HCT116 (cell line): Measurements from ENCODE around the gene EHMT1. TPM values are rescaled to one million over a fixed set of nuclear protein-coding genes. Genes with fewer than 3 reads are reported as not detected.
A peak's percentile ranks its signal among the peaks of the same experiment; 100 is the strongest.

Experiments
- ATAC-seq: fragments of 200-7000 bp; cut with Tn5 transposase; 2 replicates; pipeline ENCODE4 v1.9.1; 2020; ENCODE audit warnings: mild to moderate bottlenecking, moderate library complexity
- BruUV-seq: library from RNA; stranded (reverse); fragments of 400-500 nt; replicated peaks from 2 replicates; lab custom pipeline; 2021; lab: Mats Ljungman, UMichigan
- CTCF ChIA-PET: fragments of 300-600 bp; sonication (Branson Sonifier 250); formaldehyde crosslinking; loops from one replicate; lab custom pipeline; 2021; ENCODE audit warnings: antibody characterized with exemption; lab: Charles Lee
- POLR2A ChIA-PET: fragments of 300-600, 350-600 bp; sonication (Branson Sonifier 250); formaldehyde crosslinking; loops from one replicate; lab custom pipeline; 2021; ENCODE audit warnings: antibody characterized with exemption; lab: Charles Lee
- RAD21 ChIA-PET, 2 experiments: fragments of 300-600 bp; sonication (Branson Sonifier 250); formaldehyde crosslinking; loops; one replicate each; lab custom pipeline; 2023; ENCODE audit warnings: low total read pairs in 2 of 2; ENCODE audit not compliant: uncharacterized antibody in 2 of 2, unreplicated experiment in 2 of 2, low non-redundant PET in 1 of 2; lab: Charles Lee
- DNase-seq: peaks from one replicate; pipeline ENCODE4 v3.0.0-alpha.2; 2010; ENCODE audit warnings: low read depth, low spot score
- H2AFZ ChIP-seq: fragments of 200-600 bp; shearing (Covaris generic), sonication (generic); 2 replicates; pipeline ENCODE4 v1.6.1; 2017; ENCODE audit warnings: low read depth, mixed run types, mixed read lengths, antibody characterized with exemption, low read length; ENCODE audit not compliant: poor library complexity, severe bottlenecking
- H3K27ac ChIP-seq: 2 replicates; pipeline ENCODE4 v1.5.1; 2012; ENCODE audit warnings: low read depth, low read length
- H3K27me3 ChIP-seq: fragments of 200-600 bp; sonication (generic); 2 replicates; pipeline ENCODE4 v1.6.1; 2016; ENCODE audit warnings: mixed run types, low read length, mixed read lengths; ENCODE audit not compliant: insufficient read depth
- H3K36me3 ChIP-seq, 2 experiments: fragments of 200-500 bp in 1 of 2; fragments of 200-600 bp in 1 of 2; sonication (Bioruptor generic) in 1 of 2; sonication (generic) in 1 of 2; 2 replicates each; pipeline versions ENCODE4 v1.5.1 to v1.6.1; 2014 to 2016; ENCODE audit warnings: low read length in 2 of 2, inconsistent platforms in 1 of 2, mixed read lengths in 1 of 2, mixed run types in 1 of 2; ENCODE audit not compliant: insufficient read depth in 2 of 2, control insufficient read depth in 1 of 2
- H3K4me1 ChIP-seq, 2 experiments: fragments of 200-600 bp in 1 of 2; sonication (generic) in 1 of 2; 2 replicates each; pipeline versions ENCODE4 v1.5.1 to v1.6.1; 2012 to 2017; ENCODE audit warnings: low read length in 2 of 2, inconsistent platforms in 1 of 2, mild to moderate bottlenecking in 1 of 2, mixed read lengths in 1 of 2, mixed run types in 1 of 2, moderate library complexity in 1 of 2; ENCODE audit not compliant: insufficient read depth in 2 of 2, control insufficient read depth in 1 of 2
- H3K4me2 ChIP-seq: fragments of 200-600 bp; sonication (generic); 2 replicates; pipeline ENCODE4 v1.6.1; 2017; ENCODE audit warnings: mixed run types, low read length, mixed read lengths
- H3K4me3 ChIP-seq, 2 experiments: fragments of 200-600 bp in 1 of 2; sonication (generic) in 1 of 2; replicated peaks in 1 of 2; 2 replicates each; pipeline ENCODE4 v1.5.1; 2011 to 2016; ENCODE audit warnings: low read length in 2 of 2, control low read depth in 1 of 2, low read depth in 1 of 2, mild to moderate bottlenecking in 1 of 2, mixed read lengths in 1 of 2, mixed run types in 1 of 2
- H3K79me2 ChIP-seq: fragments of 200-600 bp; sonication (generic); 2 replicates; pipeline ENCODE4 v1.6.1; 2017; ENCODE audit warnings: mild to moderate bottlenecking, mixed run types, low read length, moderate library complexity, mixed read lengths; ENCODE audit not compliant: insufficient read depth
- H3K9ac ChIP-seq: fragments of 200-600 bp; sonication (generic); 2 replicates; pipeline ENCODE4 v1.6.1; 2016; ENCODE audit warnings: low read length, mixed read lengths
- H3K9me2 ChIP-seq: fragments of 200-600 bp; sonication (generic), shearing (Covaris generic); 2 replicates; pipeline ENCODE4 v1.6.1; 2017; ENCODE audit warnings: mixed run types, mild to moderate bottlenecking, moderate library complexity; ENCODE audit not compliant: insufficient read depth
- H3K9me3 ChIP-seq, 2 experiments: fragments of 200-500 bp in 1 of 2; fragments of 200-600 bp in 1 of 2; sonication (Bioruptor generic) in 1 of 2; sonication (generic) in 1 of 2; 2 replicates each; pipeline ENCODE4 v1.6.1; 2014 to 2017; ENCODE audit warnings: low read length in 2 of 2, mixed read lengths in 2 of 2, inconsistent platforms in 1 of 2, low read depth in 1 of 2, mild to moderate bottlenecking in 1 of 2, mixed run types in 1 of 2, moderate library complexity in 1 of 2; ENCODE audit not compliant: control insufficient read depth in 1 of 2, insufficient read depth in 1 of 2
- H4K20me1 ChIP-seq: fragments of 200-600 bp; sonication (generic), shearing (Covaris generic); 2 replicates; pipeline ENCODE4 v1.6.1; 2017; ENCODE audit warnings: mixed run types, mild to moderate bottlenecking, moderate library complexity; ENCODE audit not compliant: insufficient read depth
- ATF3 ChIP-seq: IDR thresholded peaks from 2 replicates; pipeline ENCODE4 v1.6.1; 2012
- CTCF ChIP-seq, 3 experiments: fragments of 200-600 bp in 1 of 3; sonication (generic) in 1 of 3; IDR thresholded peaks in 2 of 3; conservative IDR thresholded peaks in 1 of 3; 2 replicates each; pipeline ENCODE4 v1.5.1; 2012 to 2017; ENCODE audit warnings: low read depth in 2 of 3, low read length in 2 of 3, antibody characterized with exemption in 1 of 3, borderline replicate concordance in 1 of 3, control low read depth in 1 of 3, mild to moderate bottlenecking in 1 of 3, mixed read lengths in 1 of 3, mixed run types in 1 of 3, moderate library complexity in 1 of 3; ENCODE audit not compliant: insufficient read depth in 1 of 3
- FOSL1 ChIP-seq: IDR thresholded peaks from 2 replicates; pipeline ENCODE4 v1.6.1; 2012; ENCODE audit warnings: low read depth
- POLR2A ChIP-seq: IDR thresholded peaks from 2 replicates; pipeline ENCODE4 v1.7.0; 2011; ENCODE audit warnings: borderline replicate concordance; ENCODE audit not compliant: insufficient read depth, insufficient read length; ENCODE audit errors: extremely low read depth
- REST ChIP-seq: IDR thresholded peaks from 2 replicates; pipeline ENCODE4 v1.6.1; 2012; ENCODE audit warnings: low read depth
- SIN3A ChIP-seq: IDR thresholded peaks from 2 replicates; pipeline ENCODE4 v1.6.1; 2012; ENCODE audit warnings: low read depth
- SP1 ChIP-seq: IDR thresholded peaks from 2 replicates; pipeline ENCODE4 v1.6.1; 2012; ENCODE audit warnings: low read depth
- SRF ChIP-seq: IDR thresholded peaks from 2 replicates; pipeline ENCODE4 v1.6.1; 2012; ENCODE audit warnings: low read depth
- TCF7L2 ChIP-seq: IDR thresholded peaks from 2 replicates; pipeline ENCODE4 v1.7.0; 2011; ENCODE audit warnings: borderline replicate concordance, inconsistent platforms; ENCODE audit not compliant: insufficient read depth, insufficient read length; ENCODE audit errors: extremely low read depth
- YY1 ChIP-seq: IDR thresholded peaks from 2 replicates; pipeline ENCODE4 v1.6.1; 2011; ENCODE audit warnings: low read length, low read depth, moderate library complexity, mild to moderate bottlenecking; ENCODE audit not compliant: insufficient replicate concordance; ENCODE audit errors: extremely low read depth
- ZBTB33 ChIP-seq: IDR thresholded peaks from 2 replicates; pipeline ENCODE4 v1.6.1; 2011; ENCODE audit warnings: mild to moderate bottlenecking, low read length, moderate library complexity; ENCODE audit not compliant: insufficient replicate concordance; ENCODE audit errors: extremely low read depth
- ZFX ChIP-seq: fragments of 450-650 bp; IDR thresholded peaks from 2 replicates; pipeline ENCODE4 v1.6.1; 2017
- ZNF274 ChIP-seq: fragments of 200-500 bp; sonication (Bioruptor generic); IDR thresholded peaks from 2 replicates; pipeline ENCODE4 v1.6.1; 2014; ENCODE audit warnings: mild to moderate bottlenecking, low read depth, low read length, inconsistent platforms
- intact Hi-C: fragments of 100-400 bp; cut with micrococcal nuclease; formaldehyde crosslinking; loops from 2 replicates; pipeline ENCODE4 v1.10.0; 2022
- total RNA-seq: library from RNA; stranded (reverse); gene quantifications from one replicate; pipeline ENCODE4 v1.2.1, GENCODE V29; 2021; ENCODE audit not compliant: unreplicated experiment

Gene EHMT1
- total RNA-seq, 1 experiment from 2014 or later, result 86.1 TPM

- Histone ChIP-seq H3K4me2 (peak overlapping the region; percentile 98), H3K27ac (peak overlapping the region; percentile 94), H3K4me3 (peak overlapping the region; percentile 65 to 85), H3K27me3 (no peaks in the 10 kb centered on the region), H3K4me1 (peaks cover 30 to 64% of the 10 kb centered on the region in 2 experiments), H3K9me2 (no peaks in the 10 kb centered on the region), H3K9ac (peak overlapping the region; percentile 86), H2AFZ (no peak overlapping the region), H3K36me3 (no peaks in the 10 kb centered on the region), H4K20me1 (no peaks in the 10 kb centered on the region), H3K79me2 (peaks cover 42% of the 10 kb centered on the region; the same call in 1 of the 2 replicates), H3K9me3 (no peaks in the 10 kb centered on the region)
- intact Hi-C loops, result no loop called here
- POLR2A ChIA-PET, result no interaction called here
- DNase-seq (no peak), ATAC-seq (no peak)
- no peak for TF ChIP-seq SIN3A
- no peak for TF ChIP-seq YY1
- TF ChIP-seq ATF3, result no peak
- TF ChIP-seq FOSL1, result no peak
- TF ChIP-seq ZNF274, result no peak
- TF ChIP-seq SRF, result no peak
- no peak for TF ChIP-seq SP1
- no peak for TF ChIP-seq ZBTB33
- no peak for TF ChIP-seq POLR2A
- TF ChIP-seq ZFX, result no peak
- no peak for TF ChIP-seq REST
- no peak for TF ChIP-seq CTCF (IDR thresholded peaks at IDR 0.05 in 2 of 3, conservative IDR thresholded peaks at IDR 0.05 in 1 of 3; ENCODE audit: borderline replicate concordance in 1 of 3, insufficient read depth in 1 of 3, low read depth in 2 of 3, low read length in 2 of 3)
- TF ChIP-seq TCF7L2, result no peak
- BruUV-seq, result no TSS peak
- RAD21 ChIA-PET, result no interaction called here
- CTCF ChIA-PET, result no interaction called here
Measured at GRCh38 chr9:137606734-137607138, 12.1 kb upstream of the EHMT1 start.
